ENCODE results near the gene RHBDD3.

Gene RHBDD3

DNA sequence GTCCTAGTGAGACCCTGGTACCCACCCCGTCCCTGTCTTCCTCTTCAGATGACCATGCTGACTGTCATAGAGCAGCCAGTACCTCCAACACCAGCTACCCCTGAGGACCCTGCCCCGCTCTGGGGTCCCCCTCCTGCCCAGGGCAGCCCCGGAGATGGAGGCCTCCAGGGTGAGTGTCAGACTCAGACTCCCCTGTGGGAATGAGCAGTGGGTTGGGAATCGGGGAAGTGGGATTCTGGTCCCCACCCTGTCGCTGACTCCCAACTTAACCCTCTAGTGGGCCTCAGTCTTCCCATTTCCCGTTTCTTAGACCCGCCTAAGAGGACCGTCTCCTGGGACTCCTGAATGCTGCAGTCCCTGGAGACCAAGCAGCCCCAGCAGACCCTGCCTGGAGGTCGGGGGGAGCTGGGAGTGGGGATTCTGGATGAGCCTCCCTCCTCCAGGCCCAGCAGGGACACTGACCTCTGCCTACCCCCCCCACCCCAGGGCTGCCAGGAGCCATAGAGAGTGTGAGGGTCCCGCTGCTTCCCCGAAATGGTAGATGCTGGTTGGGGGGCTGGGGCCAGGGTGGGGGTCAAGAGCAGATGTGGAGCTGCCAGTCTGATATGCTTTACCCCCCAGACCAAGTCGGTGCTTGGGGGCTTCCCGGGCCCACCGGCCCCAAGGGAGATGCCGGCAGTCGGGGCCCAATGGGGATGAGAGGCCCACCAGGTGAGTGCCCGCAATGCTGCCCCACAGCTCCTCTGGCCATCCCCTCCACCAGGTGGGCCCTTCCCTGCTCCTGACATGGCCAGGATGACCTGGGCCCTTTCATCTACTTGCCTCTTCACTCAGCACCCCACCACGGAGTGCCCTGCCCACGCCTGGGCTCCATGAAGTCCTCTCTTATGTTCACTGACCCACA, 36.6 kb downstream of the RHBDD3 start:
- DNase-seq (ENCODE audit: low read depth): no peak
- TF ChIP-seq, protein P1, sequence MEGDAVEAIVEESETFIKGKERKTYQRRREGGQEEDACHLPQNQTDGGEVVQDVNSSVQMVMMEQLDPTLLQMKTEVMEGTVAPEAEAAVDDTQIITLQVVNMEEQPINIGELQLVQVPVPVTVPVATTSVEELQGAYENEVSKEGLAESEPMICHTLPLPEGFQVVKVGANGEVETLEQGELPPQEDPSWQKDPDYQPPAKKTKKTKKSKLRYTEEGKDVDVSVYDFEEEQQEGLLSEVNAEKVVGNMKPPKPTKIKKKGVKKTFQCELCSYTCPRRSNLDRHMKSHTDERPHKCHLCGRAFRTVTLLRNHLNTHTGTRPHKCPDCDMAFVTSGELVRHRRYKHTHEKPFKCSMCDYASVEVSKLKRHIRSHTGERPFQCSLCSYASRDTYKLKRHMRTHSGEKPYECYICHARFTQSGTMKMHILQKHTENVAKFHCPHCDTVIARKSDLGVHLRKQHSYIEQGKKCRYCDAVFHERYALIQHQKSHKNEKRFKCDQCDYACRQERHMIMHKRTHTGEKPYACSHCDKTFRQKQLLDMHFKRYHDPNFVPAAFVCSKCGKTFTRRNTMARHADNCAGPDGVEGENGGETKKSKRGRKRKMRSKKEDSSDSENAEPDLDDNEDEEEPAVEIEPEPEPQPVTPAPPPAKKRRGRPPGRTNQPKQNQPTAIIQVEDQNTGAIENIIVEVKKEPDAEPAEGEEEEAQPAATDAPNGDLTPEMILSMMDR (IDR thresholded peaks at IDR 0.05; ENCODE audit: insufficient read depth, low read depth, low read length, missing control alignments): no peak
- H3K4me3 ChIP-seq (ENCODE audit: low read depth, low read length): no peak overlapping the region

DNA sequence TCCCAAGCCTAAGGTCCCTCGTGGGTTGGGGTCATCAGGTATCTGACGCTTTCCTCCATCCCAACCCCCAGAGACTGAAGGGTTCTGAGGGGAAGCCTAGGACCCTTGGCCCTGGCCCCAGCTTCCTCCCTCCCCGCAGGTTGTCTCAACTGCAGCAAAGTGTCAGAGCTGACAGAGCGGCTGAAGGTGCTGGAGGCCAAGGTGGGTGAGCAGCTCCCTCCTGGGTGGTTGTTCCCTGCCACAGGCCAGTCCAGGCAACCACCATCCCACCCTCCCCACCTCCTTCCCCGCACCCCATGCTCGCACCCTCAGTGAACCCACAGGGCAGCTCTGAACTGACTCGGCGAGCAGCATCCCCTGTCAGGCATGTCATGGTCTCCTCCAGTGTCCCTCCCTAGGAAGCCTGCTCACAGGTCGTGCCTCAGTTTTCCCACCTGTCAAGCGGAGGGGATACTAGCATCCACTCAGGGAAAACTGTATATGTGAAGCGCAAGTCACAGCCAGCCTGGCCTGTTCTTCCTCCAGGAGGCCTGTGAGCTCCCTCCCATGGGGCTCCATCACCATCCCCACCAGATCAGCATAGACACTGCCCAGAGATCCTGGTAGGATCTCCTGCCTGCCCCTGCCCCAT, 41.3 kb downstream of the RHBDD3 start:
- no peak overlapping the region for H3K4me3 ChIP-seq (ENCODE audit: low read depth, low read length)
- TF ChIP-seq, protein P1 (IDR thresholded peaks at IDR 0.05; ENCODE audit: insufficient read depth, low read depth, low read length, missing control alignments): no peak
- no peak for DNase-seq (ENCODE audit: low read depth)

DNA sequence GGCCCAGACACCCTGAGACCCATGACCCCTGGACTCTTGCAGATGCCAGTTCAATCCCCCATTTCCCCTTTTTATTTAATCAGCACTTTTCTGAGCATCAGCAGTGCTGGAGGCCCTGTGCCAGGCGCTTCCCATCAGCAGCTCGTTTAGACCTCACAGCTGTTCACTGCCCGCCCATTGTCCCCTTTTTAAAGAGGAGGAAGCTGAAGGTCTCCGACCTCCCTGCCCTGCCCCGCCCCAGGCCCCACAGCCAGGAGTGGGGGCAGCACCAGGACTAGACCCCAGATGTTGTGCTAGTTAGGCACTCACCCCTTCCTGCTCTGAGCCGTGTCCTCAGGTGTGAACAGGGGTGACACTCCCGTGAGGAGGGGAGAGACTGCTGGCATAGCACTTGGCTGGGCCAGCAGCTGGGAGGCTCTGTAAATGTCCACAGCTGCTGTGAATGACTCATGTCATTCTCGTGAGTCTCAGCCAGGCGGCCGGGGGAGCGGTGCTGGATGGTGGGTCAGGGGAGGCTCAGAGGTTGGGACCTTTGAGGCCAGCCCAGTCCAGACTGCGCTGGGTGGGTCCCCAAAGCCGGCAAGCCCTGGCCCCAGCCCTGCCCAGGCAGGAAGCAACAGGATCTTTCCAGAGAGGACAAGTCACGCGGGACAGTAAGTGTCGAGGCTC, 42.2 kb downstream of the RHBDD3 start:
- H3K4me3 ChIP-seq (ENCODE audit: low read depth, low read length): no peak overlapping the region
- TF ChIP-seq, protein P1 (IDR thresholded peaks at IDR 0.05; ENCODE audit: insufficient read depth, low read depth, low read length, missing control alignments): no peak
- no peak for DNase-seq (ENCODE audit: low read depth)

DNA sequence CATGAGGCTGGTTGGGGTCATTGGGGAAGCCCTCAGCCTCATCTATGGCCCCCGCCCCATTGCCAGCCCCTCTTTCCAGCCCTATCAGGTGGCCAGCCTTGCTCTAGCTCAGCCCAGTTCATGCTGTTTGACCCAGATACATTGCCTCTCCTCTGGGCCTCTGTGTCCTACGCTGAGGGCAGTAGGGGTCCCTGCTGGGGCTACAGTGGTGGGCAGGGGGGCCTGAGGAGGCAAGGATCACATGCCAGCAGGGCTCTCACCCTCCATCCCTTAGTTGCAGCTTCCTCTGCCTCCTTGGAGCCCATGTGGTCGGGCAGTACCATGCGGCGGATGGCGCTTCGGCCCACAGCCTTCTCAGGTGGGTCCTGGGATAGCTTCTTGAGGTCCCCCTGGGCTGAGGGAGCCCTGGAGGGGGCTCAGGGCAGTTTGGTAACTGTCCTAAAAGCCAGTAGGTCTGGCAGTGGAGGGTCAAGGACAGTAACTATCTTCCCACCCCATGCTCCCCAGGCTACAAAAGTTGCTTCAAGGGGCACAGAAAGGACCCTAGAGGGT, 42.8 kb downstream of the RHBDD3 start:
- TF ChIP-seq, protein P1 (IDR thresholded peaks at IDR 0.05; ENCODE audit: insufficient read depth, low read depth, low read length, missing control alignments): no peak
- no peak for DNase-seq (ENCODE audit: low read depth)
- no peak overlapping the region for H3K4me3 ChIP-seq (ENCODE audit: low read depth, low read length)

DNA sequence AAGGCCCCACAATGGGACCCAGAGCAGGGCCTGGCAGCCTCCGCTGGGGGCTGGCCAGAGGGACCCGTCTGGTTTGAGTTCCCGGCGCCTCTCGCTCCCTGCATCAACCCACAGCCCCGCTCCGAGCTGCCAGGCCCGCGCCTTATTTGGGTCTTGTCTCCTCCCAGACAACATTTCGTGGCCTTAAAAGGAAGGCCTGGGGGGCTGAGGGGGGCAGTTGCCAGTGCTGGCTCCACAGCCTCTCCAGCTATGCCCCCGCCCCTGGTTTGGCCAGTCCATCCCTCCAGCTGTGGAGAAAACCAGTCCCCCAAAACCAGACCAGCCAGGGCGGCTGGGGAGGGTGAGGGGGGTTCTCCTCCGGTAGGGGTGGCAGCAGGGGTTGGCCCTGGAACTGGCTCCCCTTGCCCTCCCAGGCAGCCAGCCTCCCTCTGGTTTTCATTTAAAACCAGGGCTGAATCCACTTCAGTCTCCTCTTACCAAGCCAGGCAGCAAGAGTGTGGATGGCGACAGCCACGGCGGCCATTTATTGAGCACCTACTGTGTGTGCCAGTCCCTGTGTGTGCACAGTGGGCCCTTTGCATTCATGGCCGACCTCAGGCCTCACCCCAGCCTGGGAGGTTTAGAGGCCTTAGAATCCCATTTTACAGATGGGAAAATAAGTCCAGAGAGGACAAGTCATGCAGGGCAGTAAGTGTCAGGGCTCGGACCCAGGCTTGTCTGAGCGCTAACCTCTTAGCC, 43.5 kb downstream of the RHBDD3 start:
- TF ChIP-seq, protein P1 (IDR thresholded peaks at IDR 0.05; ENCODE audit: insufficient read depth, low read depth, low read length, missing control alignments): no peak
- no peak for DNase-seq (ENCODE audit: low read depth)
- no peak overlapping the region for H3K4me3 ChIP-seq (ENCODE audit: low read depth, low read length)

Data from GM12865 (cell line).